Measurements from ENCODE around the gene SLC6A6.

DNA sequence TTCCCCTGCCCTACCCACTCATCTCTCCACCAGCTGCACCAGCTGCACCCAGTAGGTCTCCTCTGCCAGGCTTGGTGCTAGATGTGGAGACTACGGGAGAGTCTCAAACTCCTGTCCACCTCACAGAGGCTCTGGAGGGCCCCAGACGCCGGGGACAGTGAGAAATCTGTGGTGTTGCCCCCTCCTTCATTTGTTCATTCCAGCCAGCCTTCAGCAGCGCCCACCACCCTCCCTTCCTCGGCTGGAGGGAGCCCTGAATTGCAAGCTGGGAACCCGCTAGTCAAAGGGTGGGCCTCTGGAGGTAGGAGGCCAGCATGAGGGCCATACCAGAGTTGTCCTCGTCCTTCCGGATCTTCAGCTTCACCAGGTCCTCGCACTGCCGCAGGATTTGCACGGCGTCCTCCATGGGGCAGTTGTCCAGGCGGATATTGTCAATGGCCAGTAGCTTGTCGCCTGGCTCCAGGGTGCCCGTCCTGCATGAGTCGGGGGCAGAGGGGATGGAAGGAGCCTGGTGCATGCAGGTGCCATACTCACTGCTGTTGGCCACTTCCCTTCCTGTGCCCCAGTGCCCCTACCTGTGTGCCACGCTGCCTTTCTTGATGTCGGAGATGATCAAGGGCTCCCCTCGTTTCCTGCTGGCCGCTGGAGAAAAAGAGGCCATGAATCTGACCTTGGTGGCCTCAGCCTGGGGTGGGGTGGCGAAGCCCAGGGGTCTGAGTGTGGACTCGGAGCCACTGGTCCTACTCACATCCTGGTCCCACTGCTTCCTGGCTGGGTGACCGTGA is 108.6 kb downstream of the SLC6A6 start:
- no peak for TF ChIP-seq POLR2A (IDR thresholded peaks at IDR 0.05)
- TF ChIP-seq, protein P1, sequence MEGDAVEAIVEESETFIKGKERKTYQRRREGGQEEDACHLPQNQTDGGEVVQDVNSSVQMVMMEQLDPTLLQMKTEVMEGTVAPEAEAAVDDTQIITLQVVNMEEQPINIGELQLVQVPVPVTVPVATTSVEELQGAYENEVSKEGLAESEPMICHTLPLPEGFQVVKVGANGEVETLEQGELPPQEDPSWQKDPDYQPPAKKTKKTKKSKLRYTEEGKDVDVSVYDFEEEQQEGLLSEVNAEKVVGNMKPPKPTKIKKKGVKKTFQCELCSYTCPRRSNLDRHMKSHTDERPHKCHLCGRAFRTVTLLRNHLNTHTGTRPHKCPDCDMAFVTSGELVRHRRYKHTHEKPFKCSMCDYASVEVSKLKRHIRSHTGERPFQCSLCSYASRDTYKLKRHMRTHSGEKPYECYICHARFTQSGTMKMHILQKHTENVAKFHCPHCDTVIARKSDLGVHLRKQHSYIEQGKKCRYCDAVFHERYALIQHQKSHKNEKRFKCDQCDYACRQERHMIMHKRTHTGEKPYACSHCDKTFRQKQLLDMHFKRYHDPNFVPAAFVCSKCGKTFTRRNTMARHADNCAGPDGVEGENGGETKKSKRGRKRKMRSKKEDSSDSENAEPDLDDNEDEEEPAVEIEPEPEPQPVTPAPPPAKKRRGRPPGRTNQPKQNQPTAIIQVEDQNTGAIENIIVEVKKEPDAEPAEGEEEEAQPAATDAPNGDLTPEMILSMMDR (IDR thresholded peaks at IDR 0.05): no peak
